Neuronal stem cell (in vitro differentiated cells): ENCODE measurements around the gene CACNG3.

Experiments
- DNase-seq: peaks from one replicate; pipeline ENCODE4 v3.0.0-alpha.2; 2013; ENCODE audit warnings: low spot score
- H2AFZ ChIP-seq: one replicate; pipeline ENCODE4 v1.6.1; 2013; ENCODE audit warnings: mild to moderate bottlenecking, low read length, inconsistent platforms
- H2AK5ac ChIP-seq: 2 replicates; pipeline ENCODE4 v1.6.1; 2013; ENCODE audit warnings: low read depth, mild to moderate bottlenecking, inconsistent platforms, low read length, moderate library complexity, mixed read lengths
- H2BK120ac ChIP-seq: 2 replicates; pipeline ENCODE4 v1.6.1; 2013; ENCODE audit warnings: low read depth, mild to moderate bottlenecking, inconsistent platforms, low read length, moderate library complexity, mixed read lengths
- H2BK12ac ChIP-seq: one replicate; pipeline ENCODE4 v1.6.1; 2013; ENCODE audit warnings: low read length, inconsistent platforms
- H2BK15ac ChIP-seq: 2 replicates; pipeline ENCODE4 v1.6.1; 2013; ENCODE audit warnings: mild to moderate bottlenecking, low read length, inconsistent platforms, mixed read lengths
- H2BK5ac ChIP-seq: one replicate; pipeline ENCODE4 v1.6.1; 2013; ENCODE audit warnings: inconsistent platforms, mild to moderate bottlenecking, low read length, moderate library complexity
- H3K14ac ChIP-seq: one replicate; pipeline ENCODE4 v1.6.1; 2013; ENCODE audit warnings: low read length, inconsistent platforms
- H3K18ac ChIP-seq: 2 replicates; pipeline ENCODE4 v1.6.1; 2013; ENCODE audit warnings: low read length, inconsistent platforms
- H3K23ac ChIP-seq: 2 replicates; pipeline ENCODE4 v1.6.1; 2013; ENCODE audit warnings: low read depth, mild to moderate bottlenecking, mixed read lengths, low read length, inconsistent platforms; ENCODE audit not compliant: poor library complexity
- H3K27ac ChIP-seq: replicated peaks from 3 replicates; pipeline ENCODE4 v1.5.1; 2013; ENCODE audit warnings: low read length, inconsistent platforms
- H3K27me3 ChIP-seq, 3 experiments: 2 replicates each; pipeline ENCODE4 v1.6.1; 2013; ENCODE audit warnings: low read length in 3 of 3, mild to moderate bottlenecking in 2 of 3, inconsistent platforms in 1 of 3, low read depth in 1 of 3, mixed read lengths in 1 of 3, moderate library complexity in 1 of 3; ENCODE audit not compliant: control insufficient read depth in 3 of 3, insufficient read depth in 3 of 3
- H3K36me3 ChIP-seq, 2 donors: replicated peaks in 1 of 2; 2 replicates each; pipeline ENCODE4 v1.6.1; 2013; ENCODE audit warnings: low read length in 2 of 2; ENCODE audit not compliant: control insufficient read depth in 2 of 2, insufficient read depth in 2 of 2
- H3K4ac ChIP-seq: 2 replicates; pipeline ENCODE4 v1.6.1; 2013; ENCODE audit warnings: inconsistent platforms, mild to moderate bottlenecking, low read length, moderate library complexity
- H3K4me1 ChIP-seq, 2 donors: 1 replicate in 1 of 2; 2 replicates in 1 of 2; pipeline ENCODE4 v1.6.1; 2013; ENCODE audit warnings: low read length in 2 of 2, low read depth in 1 of 2; ENCODE audit not compliant: control insufficient read depth in 2 of 2, insufficient read depth in 1 of 2
- H3K4me2 ChIP-seq: one replicate; pipeline ENCODE4 v1.6.1; 2013; ENCODE audit warnings: mild to moderate bottlenecking, low read length, inconsistent platforms; ENCODE audit not compliant: insufficient read depth, poor library complexity, severe bottlenecking
- H3K4me3 ChIP-seq, 2 donors: 2 replicates each; pipeline ENCODE4 v1.5.1; 2013; ENCODE audit warnings: low read length in 2 of 2, mild to moderate bottlenecking in 2 of 2, inconsistent platforms in 1 of 2, moderate library complexity in 1 of 2
- H3K79me1 ChIP-seq: one replicate; pipeline ENCODE4 v1.6.1; 2013; ENCODE audit warnings: low read depth, mild to moderate bottlenecking, inconsistent platforms, low read length, moderate library complexity
- H3K9ac ChIP-seq: one replicate; pipeline ENCODE4 v1.6.1; 2013; ENCODE audit warnings: mild to moderate bottlenecking, low read depth, low read length, inconsistent platforms; ENCODE audit not compliant: poor library complexity
- H3K9me3 ChIP-seq, 2 donors: replicated peaks in 1 of 2; 2 replicates each; pipeline versions ENCODE3 to v1.6.1; 2013; ENCODE audit warnings: low read length in 2 of 2, mild to moderate bottlenecking in 2 of 2, inconsistent platforms in 1 of 2, low read depth in 1 of 2, mixed read lengths in 1 of 2, moderate library complexity in 1 of 2; ENCODE audit not compliant: control insufficient read depth in 2 of 2, insufficient read depth in 1 of 2
- H4K8ac ChIP-seq: one replicate; pipeline ENCODE4 v1.6.1; 2013; ENCODE audit warnings: low read depth, mild to moderate bottlenecking, inconsistent platforms, low read length, moderate library complexity
- H4K91ac ChIP-seq: one replicate; pipeline ENCODE4 v1.6.1; 2013; ENCODE audit warnings: low read length, low read depth, mild to moderate bottlenecking, inconsistent platforms; ENCODE audit not compliant: poor library complexity
- WGBS, 2 donors: extraction: QIAGEN DNeasy Blood & Tissue Kit; methylation state at CpG; one replicate each; pipeline ENCODE4 v1.1.7; 2013; ENCODE audit warnings: missing lambda C conversion rate in 2 of 2, mixed read lengths in 1 of 2; ENCODE audit not compliant: insufficient read length in 2 of 2, insufficient replicate concordance in 1 of 2; ENCODE audit errors: extremely low coverage in 2 of 2; 5-methylcytosine and 5-hydroxymethylcytosine counted together

The CACNG3 gene

GRCh38 chr16:24291932-24292331 lies 35.8 kb downstream of the CACNG3 start:
- H2BK15ac ChIP-seq: no peak overlapping the region
- no peaks in the 10 kb centered on the region for H3K27me3 ChIP-seq
- no peak overlapping the region for H3K4me3 ChIP-seq
- no peak overlapping the region for H2BK12ac ChIP-seq
- no peak overlapping the region for H3K23ac ChIP-seq
- no peaks in the 10 kb centered on the region for H3K4me1 ChIP-seq
- H2BK5ac ChIP-seq: no peak overlapping the region
- H2BK120ac ChIP-seq: no peak overlapping the region
- H4K8ac ChIP-seq: no peak overlapping the region
- no peaks in the 10 kb centered on the region for H3K79me1 ChIP-seq
- WGBS, 2 donors: no CpG with 5 or more reads among the region's 10 CpGs
- no peak overlapping the region for H3K14ac ChIP-seq
- H4K91ac ChIP-seq: no peak overlapping the region
- no peaks in the 10 kb centered on the region for H3K9me3 ChIP-seq
- H3K9ac ChIP-seq: no peak overlapping the region
- no peaks in the 10 kb centered on the region for H3K36me3 ChIP-seq
- H3K4me2 ChIP-seq: no peak overlapping the region
- no peak overlapping the region for H3K27ac ChIP-seq
- H3K18ac ChIP-seq: no peak overlapping the region
- no peak for DNase-seq
- H2AFZ ChIP-seq: no peak overlapping the region
- no peak overlapping the region for H2AK5ac ChIP-seq
- H3K4ac ChIP-seq: no peak overlapping the region

- no peak overlapping the region for H3K23ac ChIP-seq
- H3K79me1 ChIP-seq: no peaks in the 10 kb centered on the region
- no peaks in the 10 kb centered on the region for H3K36me3 ChIP-seq
- H2AFZ ChIP-seq: no peak overlapping the region
- no peaks in the 10 kb centered on the region for H3K4me1 ChIP-seq
- no peak overlapping the region for H2BK12ac ChIP-seq
- H3K4ac ChIP-seq: no peak overlapping the region
- H2BK5ac ChIP-seq: no peak overlapping the region
- DNase-seq: no peak
- no peak overlapping the region for H4K91ac ChIP-seq
- H3K18ac ChIP-seq: no peak overlapping the region
- H4K8ac ChIP-seq: no peak overlapping the region
- no peak overlapping the region for H3K4me3 ChIP-seq
- no peak overlapping the region for H3K4me2 ChIP-seq
- H3K9ac ChIP-seq: no peak overlapping the region
- no peak overlapping the region for H2BK15ac ChIP-seq
- no peak overlapping the region for H3K14ac ChIP-seq
- H2AK5ac ChIP-seq: no peak overlapping the region
- H2BK120ac ChIP-seq: no peak overlapping the region
- no CpG with 5 or more reads among the region's 7 CpGs for WGBS, 2 donors
- H3K27ac ChIP-seq: no peak overlapping the region
- H3K9me3 ChIP-seq: no peaks in the 10 kb centered on the region
- no peaks in the 10 kb centered on the region for H3K27me3 ChIP-seq
Observed at GRCh38 chr16:24294131-24294530, 38.0 kb downstream of the CACNG3 start.

GRCh38 chr16:24297375-24297774 lies 41.2 kb downstream of the CACNG3 start:
- Histone ChIP-seq H3K23ac (no peak overlapping the region), H3K36me3 (no peaks in the 10 kb centered on the region), H2AK5ac (no peak overlapping the region), H2AFZ (no peak overlapping the region), H3K27ac (no peak overlapping the region), H3K4me2 (no peak overlapping the region), H2BK120ac (no peak overlapping the region), H3K9ac (no peak overlapping the region), H2BK5ac (no peak overlapping the region), H4K8ac (no peak overlapping the region), H3K9me3 (no peaks in the 10 kb centered on the region), H4K91ac (no peak overlapping the region), H3K18ac (no peak overlapping the region), H3K4me1 (peaks cover 0 to 1% of the 10 kb centered on the region in 2 donors), H2BK15ac (no peak overlapping the region), H3K79me1 (no peaks in the 10 kb centered on the region), H3K4me3 (no peak overlapping the region), H3K14ac (no peak overlapping the region), H3K27me3 (no peaks in the 10 kb centered on the region), H3K4ac (no peak overlapping the region), H2BK12ac (no peak overlapping the region)
- no CpG with 5 or more reads among the region's 3 CpGs for WGBS, 2 donors
- no peak for DNase-seq

GRCh38 chr16:24298548-24299167 lies 42.5 kb downstream of the CACNG3 start:
- Histone ChIP-seq H2BK5ac (no peak overlapping the region), H3K14ac (no peak overlapping the region), H4K91ac (no peak overlapping the region), H2BK120ac (no peak overlapping the region), H3K27ac (no peak overlapping the region), H3K27me3 (no peaks in the 10 kb centered on the region), H2AFZ (no peak overlapping the region), H3K36me3 (no peaks in the 10 kb centered on the region), H4K8ac (no peak overlapping the region), H3K18ac (no peak overlapping the region), H2BK12ac (no peak overlapping the region), H3K9me3 (no peaks in the 10 kb centered on the region), H3K23ac (no peak overlapping the region), H3K4me3 (no peak overlapping the region), H3K79me1 (no peaks in the 10 kb centered on the region), H2AK5ac (no peak overlapping the region), H3K4me1 (peaks cover 0 to 1% of the 10 kb centered on the region in 2 donors), H3K9ac (no peak overlapping the region), H2BK15ac (no peak overlapping the region), H3K4me2 (no peak overlapping the region), H3K4ac (no peak overlapping the region)
- no peak for DNase-seq
- WGBS, 2 donors: no CpG with 5 or more reads among the region's 5 CpGs
